ENCODE results near the gene ANTXR1.

GRCh38 chr2:69191634-69192033 is 178.7 kb downstream of the ANTXR1 start:
- TF ChIP-seq CTCF (IDR thresholded peaks at IDR 0.05) (no peak), POLR2AphosphoS5 (IDR thresholded peaks at IDR 0.05) (no peak), POLR2A (IDR thresholded peaks at IDR 0.05) (no peak), EP300 (IDR thresholded peaks at IDR 0.05) (no peak)

Measured in gastroesophageal sphincter (tissue), 3 donors.